Liver (tissue), 9 donors: Measurements from ENCODE around the gene LCN10. TPM values are rescaled to one million over a fixed set of nuclear protein-coding genes. Genes with fewer than 3 reads are reported as not detected.

Experiments
- DNase-seq: peaks from one replicate; pipeline ENCODE4 v3.0.0-alpha.2; 2017; ENCODE audit warnings: low spot score
- H3K27ac ChIP-seq, 2 donors: one replicate each; pipeline ENCODE4 v1.7.0; 2013; ENCODE audit warnings: inconsistent platforms in 2 of 2, low read length in 2 of 2, control low read depth in 1 of 2, low read depth in 1 of 2, mild to moderate bottlenecking in 1 of 2
- H3K27me3 ChIP-seq, 4 donors: one replicate each; pipeline versions ENCODE4 v1.6.1 to v1.7.0; 2013; ENCODE audit warnings: low read length in 3 of 4, inconsistent platforms in 1 of 4, mild to moderate bottlenecking in 1 of 4, moderate library complexity in 1 of 4; ENCODE audit not compliant: control insufficient read depth in 4 of 4, insufficient read depth in 4 of 4
- H3K36me3 ChIP-seq, 4 donors: one replicate each; pipeline versions ENCODE4 v1.6.1 to v1.7.0; 2013; ENCODE audit warnings: low read length in 3 of 4, mild to moderate bottlenecking in 3 of 4, low read depth in 1 of 4, moderate library complexity in 1 of 4; ENCODE audit not compliant: control insufficient read depth in 4 of 4, insufficient read depth in 3 of 4
- H3K4me1 ChIP-seq, 4 donors: one replicate each; pipeline versions ENCODE4 v1.6.1 to v1.7.0; 2013; ENCODE audit warnings: low read length in 3 of 4, mild to moderate bottlenecking in 3 of 4, moderate library complexity in 1 of 4; ENCODE audit not compliant: control insufficient read depth in 4 of 4, insufficient read depth in 4 of 4
- H3K4me3 ChIP-seq, 3 donors: one replicate each; pipeline versions ENCODE4 v1.6.1 to v1.7.0; 2013; ENCODE audit warnings: low read length in 3 of 3, control low read depth in 1 of 3, low read depth in 1 of 3, mild to moderate bottlenecking in 1 of 3
- H3K9ac ChIP-seq, 2 donors: one replicate each; pipeline ENCODE4 v1.7.0; 2013; ENCODE audit warnings: low read length in 2 of 2, mild to moderate bottlenecking in 2 of 2, moderate library complexity in 2 of 2, control low read depth in 1 of 2, low read depth in 1 of 2
- H3K9me3 ChIP-seq, 4 donors: one replicate each; pipeline versions ENCODE4 v1.6.1 to v1.7.0; 2013; ENCODE audit warnings: low read length in 3 of 4; ENCODE audit not compliant: control insufficient read depth in 4 of 4
- ATF3 ChIP-seq: IDR thresholded peaks from 2 replicates; pipeline ENCODE4 v1.6.1; 2016; ENCODE audit warnings: antibody characterized with exemption
- EGR1 ChIP-seq, 2 donors: IDR thresholded peaks; 2 replicates each; pipeline ENCODE4 v1.6.1; 2016 to 2018; ENCODE audit warnings: antibody characterized with exemption in 2 of 2, low read depth in 2 of 2
- FOXA1 ChIP-seq: IDR thresholded peaks from 2 replicates; pipeline ENCODE4 v1.6.1; 2016; ENCODE audit warnings: antibody characterized with exemption
- FOXA2 ChIP-seq: IDR thresholded peaks from 2 replicates; pipeline ENCODE4 v1.6.1; 2016; ENCODE audit warnings: antibody characterized with exemption
- GABPA ChIP-seq, 2 donors: IDR thresholded peaks in 1 of 2; conservative IDR thresholded peaks in 1 of 2; 2 replicates each; pipeline ENCODE4 v1.6.1; 2016; ENCODE audit warnings: antibody characterized with exemption in 2 of 2, mild to moderate bottlenecking in 1 of 2, moderate library complexity in 1 of 2
- HNF4A ChIP-seq, 2 donors: conservative IDR thresholded peaks; 2 replicates each; pipeline ENCODE4 v1.6.1; 2016; ENCODE audit warnings: antibody characterized with exemption in 2 of 2, mild to moderate bottlenecking in 2 of 2
- HNF4G ChIP-seq: IDR thresholded peaks from 2 replicates; pipeline ENCODE4 v1.6.1; 2016; ENCODE audit warnings: antibody characterized with exemption
- JUND ChIP-seq, 2 donors: IDR thresholded peaks; 2 replicates each; pipeline ENCODE4 v1.6.1; 2016; ENCODE audit warnings: antibody characterized with exemption in 2 of 2
- MAX ChIP-seq: IDR thresholded peaks from 2 replicates; pipeline ENCODE4 v1.6.1; 2016; ENCODE audit warnings: antibody characterized with exemption
- NR2F2 ChIP-seq: IDR thresholded peaks from 2 replicates; pipeline ENCODE4 v1.6.1; 2016; ENCODE audit warnings: antibody characterized with exemption
- RAD21 ChIP-seq, 2 donors: IDR thresholded peaks; 2 replicates each; pipeline ENCODE4 v1.6.1; 2016; ENCODE audit warnings: antibody characterized with exemption in 2 of 2, mild to moderate bottlenecking in 2 of 2
- REST ChIP-seq: IDR thresholded peaks from 2 replicates; pipeline ENCODE4 v1.6.1; 2016; ENCODE audit warnings: antibody characterized with exemption, mild to moderate bottlenecking
- RXRA ChIP-seq, 2 donors: IDR thresholded peaks; 2 replicates each; pipeline ENCODE4 v1.6.1; 2017 to 2018; ENCODE audit warnings: antibody characterized with exemption in 2 of 2, mild to moderate bottlenecking in 1 of 2
- SP1 ChIP-seq: IDR thresholded peaks from 2 replicates; pipeline ENCODE4 v1.6.1; 2018; ENCODE audit warnings: antibody characterized with exemption, mild to moderate bottlenecking
- TAF1 ChIP-seq: conservative IDR thresholded peaks from 2 replicates; pipeline ENCODE4 v1.6.1; 2016; ENCODE audit warnings: antibody characterized with exemption, mild to moderate bottlenecking
- YY1 ChIP-seq: IDR thresholded peaks from 2 replicates; pipeline ENCODE4 v1.6.1; 2016; ENCODE audit warnings: antibody characterized with exemption, mild to moderate bottlenecking
- ZBTB33 ChIP-seq: IDR thresholded peaks from 2 replicates; pipeline ENCODE4 v1.6.1; 2016; ENCODE audit warnings: antibody characterized with exemption
- WGBS: extraction: QIAGEN DNeasy Blood & Tissue Kit; methylation state at CpG from one replicate; pipeline ENCODE4 v1.1.7; 2013; 5-methylcytosine and 5-hydroxymethylcytosine counted together
- polyA plus RNA-seq, 2 donors: library from polyadenylated mRNA; stranded (reverse) in 1 of 2; unstranded in 1 of 2; fragments of 200-250 nt in 1 of 2; fragments of >200 nt in 1 of 2; fragmentation: Nextera tagmentation in 1 of 2; extraction: Ambion mirVana in 1 of 2; gene quantifications; one replicate each; pipeline versions ENCODE4 v1.2.1 to v1.2.3, GENCODE V29; 2013 to 2015
- total RNA-seq, 2 donors: library from RNA; depleted of rRNA; stranded (reverse); fragments of >200 nt; gene quantifications; one replicate each; pipeline ENCODE4 v1.2.3, GENCODE V29; 2014
- TF ChIP-seq, protein P1 (sequence below): fragments of 150-350 bp; IDR thresholded peaks from 2 replicates; pipeline ENCODE4 v1.5.1; 2017; ENCODE audit warnings: improper control_type of control experiment, low read depth, low read length; ENCODE audit not compliant: missing input control
- donor health status: healthy.
- donor health status: healthy.
- donor health status: healthy.
- donor health status: healthy.
- donor health status: healthy.

Gene LCN10
- total and polyA plus RNA-seq, 4 donors, result 0.08 to 0.14 (median 0.11) TPM

GRCh38 chr9:136745389-136746154 is 2.8 kb upstream of the LCN10 start:
- Histone ChIP-seq H3K27me3 (no peaks in the 10 kb centered on the region), H3K4me3 (no peak overlapping the region), H3K36me3 (no peaks in the 10 kb centered on the region), H3K9me3 (no peaks in the 10 kb centered on the region), H3K27ac (no peak overlapping the region), H3K4me1 (peaks cover 0 to 12% (median 4%) of the 10 kb centered on the region in 4 donors), H3K9ac (no peak overlapping the region)
- WGBS, result 86% methylated on average over 23 of the region's 23 CpGs
- no peak for DNase-seq
- TF ChIP-seq EGR1 (IDR thresholded peaks at IDR 0.05; ENCODE audit: low read depth in 2 of 2) (no peak), GABPA (IDR thresholded peaks at IDR 0.05 in 1 of 2, conservative IDR thresholded peaks at IDR 0.05 in 1 of 2) (no peak), REST (no peak), NR2F2 (no peak), FOXA2 (no peak), FOXA1 (no peak), RAD21 (IDR thresholded peaks at IDR 0.05) (no peak), ATF3 (no peak), YY1 (no peak), MAX (no peak), HNF4A (conservative IDR thresholded peaks at IDR 0.05) (no peak), HNF4G (no peak), TAF1 (no peak), RXRA (IDR thresholded peaks at IDR 0.05) (no peak), SP1 (no peak)
- TF ChIP-seq, protein P1, sequence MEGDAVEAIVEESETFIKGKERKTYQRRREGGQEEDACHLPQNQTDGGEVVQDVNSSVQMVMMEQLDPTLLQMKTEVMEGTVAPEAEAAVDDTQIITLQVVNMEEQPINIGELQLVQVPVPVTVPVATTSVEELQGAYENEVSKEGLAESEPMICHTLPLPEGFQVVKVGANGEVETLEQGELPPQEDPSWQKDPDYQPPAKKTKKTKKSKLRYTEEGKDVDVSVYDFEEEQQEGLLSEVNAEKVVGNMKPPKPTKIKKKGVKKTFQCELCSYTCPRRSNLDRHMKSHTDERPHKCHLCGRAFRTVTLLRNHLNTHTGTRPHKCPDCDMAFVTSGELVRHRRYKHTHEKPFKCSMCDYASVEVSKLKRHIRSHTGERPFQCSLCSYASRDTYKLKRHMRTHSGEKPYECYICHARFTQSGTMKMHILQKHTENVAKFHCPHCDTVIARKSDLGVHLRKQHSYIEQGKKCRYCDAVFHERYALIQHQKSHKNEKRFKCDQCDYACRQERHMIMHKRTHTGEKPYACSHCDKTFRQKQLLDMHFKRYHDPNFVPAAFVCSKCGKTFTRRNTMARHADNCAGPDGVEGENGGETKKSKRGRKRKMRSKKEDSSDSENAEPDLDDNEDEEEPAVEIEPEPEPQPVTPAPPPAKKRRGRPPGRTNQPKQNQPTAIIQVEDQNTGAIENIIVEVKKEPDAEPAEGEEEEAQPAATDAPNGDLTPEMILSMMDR, result no peak

GRCh38 chr9:136744773-136745172 is 2.0 kb upstream of the LCN10 start:
- TF ChIP-seq RAD21 (IDR thresholded peaks at IDR 0.05) (no peak), NR2F2 (no peak), JUND (IDR thresholded peaks at IDR 0.05) (no peak), HNF4G (no peak), ZBTB33 (no peak), FOXA2 (no peak), MAX (no peak)
- no peak overlapping the region for H3K9ac ChIP-seq
- no peaks in the 10 kb centered on the region for H3K36me3 ChIP-seq
- H3K9me3 ChIP-seq, result no peaks in the 10 kb centered on the region
- H3K4me3 ChIP-seq, result no peak overlapping the region
- WGBS, result 88% methylated on average over 18 of the region's 18 CpGs
- H3K27me3 ChIP-seq, result no peaks in the 10 kb centered on the region
- no peak overlapping the region for H3K27ac ChIP-seq
- DNase-seq, result no peak
- peaks cover 0 to 12% (median 4%) of the 10 kb centered on the region in 4 donors for H3K4me1 ChIP-seq
